PC-3 (cell line): ENCODE measurements around the gene UGT3A2.

ENCODE experiments used
- EZH2 ChIP-seq: fragments of 300-600 bp; sonication (generic); IDR thresholded peaks from one replicate; pipeline ENCODE4 v1.6.1; 2017; ENCODE audit warnings: antibody characterized with exemption, mild to moderate bottlenecking, low read length; ENCODE audit not compliant: unreplicated experiment
- TF ChIP-seq, protein P1 (sequence below): fragments of 300-600 bp; sonication (generic); conservative IDR thresholded peaks from 2 replicates; pipeline ENCODE4 v1.5.1; 2017; ENCODE audit warnings: antibody characterized with exemption, low read depth, mild to moderate bottlenecking, low read length

DNA sequence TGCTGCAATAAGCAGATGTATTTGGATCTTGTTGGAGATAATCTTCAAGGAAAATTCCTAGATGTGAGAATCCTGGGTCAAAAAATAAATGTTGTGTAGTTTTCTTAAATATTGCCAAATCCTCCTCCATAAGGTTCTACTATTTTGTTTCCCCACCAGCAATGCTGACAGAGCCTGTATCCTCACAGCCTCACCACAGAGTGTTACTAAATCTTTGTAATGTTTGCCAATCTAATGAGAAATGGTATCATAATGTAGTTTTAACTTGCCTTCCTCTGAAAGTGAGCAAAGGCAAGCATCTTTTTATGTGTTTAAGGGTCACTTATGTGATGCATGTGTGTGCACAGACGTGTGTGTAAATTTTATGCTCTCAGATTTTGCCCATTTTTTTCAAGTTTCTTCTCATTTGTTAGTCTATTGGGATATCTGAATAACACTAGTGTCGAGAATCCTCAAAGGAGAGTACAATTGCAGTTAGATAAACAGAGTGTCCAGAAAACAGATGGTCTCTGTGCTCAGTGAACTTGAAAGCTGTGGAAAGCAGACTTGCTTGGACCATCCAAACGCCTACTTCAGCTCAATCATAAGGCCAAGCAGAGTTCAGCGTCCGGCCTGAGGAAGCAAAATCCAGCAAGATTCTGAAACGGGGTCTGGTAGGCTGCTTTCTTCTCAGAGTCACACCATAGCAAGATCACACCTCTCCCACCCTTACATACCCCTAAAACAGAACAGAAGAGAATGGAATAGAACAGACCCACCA, 39.8 kb downstream of the UGT3A2 start:
- TF ChIP-seq, protein P1, sequence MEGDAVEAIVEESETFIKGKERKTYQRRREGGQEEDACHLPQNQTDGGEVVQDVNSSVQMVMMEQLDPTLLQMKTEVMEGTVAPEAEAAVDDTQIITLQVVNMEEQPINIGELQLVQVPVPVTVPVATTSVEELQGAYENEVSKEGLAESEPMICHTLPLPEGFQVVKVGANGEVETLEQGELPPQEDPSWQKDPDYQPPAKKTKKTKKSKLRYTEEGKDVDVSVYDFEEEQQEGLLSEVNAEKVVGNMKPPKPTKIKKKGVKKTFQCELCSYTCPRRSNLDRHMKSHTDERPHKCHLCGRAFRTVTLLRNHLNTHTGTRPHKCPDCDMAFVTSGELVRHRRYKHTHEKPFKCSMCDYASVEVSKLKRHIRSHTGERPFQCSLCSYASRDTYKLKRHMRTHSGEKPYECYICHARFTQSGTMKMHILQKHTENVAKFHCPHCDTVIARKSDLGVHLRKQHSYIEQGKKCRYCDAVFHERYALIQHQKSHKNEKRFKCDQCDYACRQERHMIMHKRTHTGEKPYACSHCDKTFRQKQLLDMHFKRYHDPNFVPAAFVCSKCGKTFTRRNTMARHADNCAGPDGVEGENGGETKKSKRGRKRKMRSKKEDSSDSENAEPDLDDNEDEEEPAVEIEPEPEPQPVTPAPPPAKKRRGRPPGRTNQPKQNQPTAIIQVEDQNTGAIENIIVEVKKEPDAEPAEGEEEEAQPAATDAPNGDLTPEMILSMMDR, result no peak
- TF ChIP-seq EZH2, result no peak
